Measurements from ENCODE around the gene POU3F4.

GRCh38 chrX:83504721-83505479 lies 3.2 kb upstream of the POU3F4 start:
- TF ChIP-seq CTCF (IDR thresholded peaks at IDR 0.05) (no peak), POLR2A (IDR thresholded peaks at IDR 0.05) (no peak)
